NCI-H2081 treated with DMSO at 0.1 percent for 48 hours (cell line): ENCODE data around the gene SLC26A8.
"Not testable (repeated sequence)": the region's sequence is repeated elsewhere in the genome, so short reads cannot be mapped to it uniquely, and the experiment has no call there.

Experiments used
- DNase-seq: peaks from one replicate; lab custom pipeline; 2025; lab: John Stamatoyannopoulos, UW

The SLC26A8 gene

GRCh38 chr6:36050305-36050704 lies 25.9 kb upstream of the SLC26A8 start:
- no peak for DNase-seq

- no peak for DNase-seq
These were observed 25.1 kb upstream of the SLC26A8 start for GRCh38 chr6:36049582-36049981.

- no peak for DNase-seq
These were observed 18.3 kb upstream of the SLC26A8 start for GRCh38 chr6:36042618-36043260.

- DNase-seq, result no peak
These were observed 16.5 kb upstream of the SLC26A8 start for GRCh38 chr6:36040958-36041357.

- no peak for DNase-seq
These were observed 14.7 kb upstream of the SLC26A8 start for GRCh38 chr6:36039112-36039511.

GRCh38 chr6:36038120-36038876 lies 13.9 kb upstream of the SLC26A8 start:
- no peak for DNase-seq

- DNase-seq, result no peak
These were observed 10.8 kb upstream of the SLC26A8 start for GRCh38 chr6:36035225-36035624.

- DNase-seq, result no peak
These were observed 10.0 kb upstream of the SLC26A8 start for GRCh38 chr6:36034441-36034840.

- DNase-seq, result no peak
These were observed 9.5 kb upstream of the SLC26A8 start for GRCh38 chr6:36033935-36034334.

- DNase-seq, result not testable (repeated sequence)
These were observed 8.7 kb upstream of the SLC26A8 start for GRCh38 chr6:36033144-36033543.

GRCh38 chr6:36032261-36032660 lies 7.8 kb upstream of the SLC26A8 start:
- no peak for DNase-seq

- no peak for DNase-seq
These were observed 5.0 kb upstream of the SLC26A8 start for GRCh38 chr6:36029464-36029863.

- DNase-seq, result no peak
These were observed 4.5 kb upstream of the SLC26A8 start for GRCh38 chr6:36028877-36029324.

- DNase-seq, result no peak
These were observed 3.8 kb upstream of the SLC26A8 start for GRCh38 chr6:36028088-36028876.

GRCh38 chr6:36027501-36028087 lies 3.2 kb upstream of the SLC26A8 start, which contains the start of gene MAPK14:
Gene MAPK14, plus strand, starts transcription at chr6:36027808. Its CDS starts 350 bp downstream, at chr6:36028158.
- DNase-seq, result peak; percentile 98

- DNase-seq, result no peak
These were observed 1.5 kb upstream of the SLC26A8 start for GRCh38 chr6:36025932-36026327.

GRCh38 chr6:36025260-36025931 lies 955 bp upstream of the SLC26A8 start:
- DNase-seq, result no peak

GRCh38 chr6:36020154-36020553 lies 4.3 kb downstream of the SLC26A8 start:
- no peak for DNase-seq

GRCh38 chr6:36019167-36019566 lies 5.3 kb downstream of the SLC26A8 start:
- DNase-seq, result no peak

- DNase-seq, result no peak
These were observed 6.1 kb downstream of the SLC26A8 start for GRCh38 chr6:36018339-36018738.

GRCh38 chr6:36015666-36016065 lies 8.8 kb downstream of the SLC26A8 start:
- DNase-seq, result no peak

- no peak for DNase-seq
These were observed 24.0 kb downstream of the SLC26A8 start for GRCh38 chr6:36000451-36000850.
